Epithelial cell of esophagus (primary cell): ENCODE data around the gene MS4A15.

Experiments
- DNase-seq: peaks from one replicate; pipeline ENCODE4 v3.0.0; 2010; ENCODE audit warnings: low read depth
- H3K4me3 ChIP-seq: 2 replicates; pipeline ENCODE4 v1.5.1; 2011; ENCODE audit warnings: mild to moderate bottlenecking, low read length, control low read depth
- TF ChIP-seq, protein P1 (sequence below): IDR thresholded peaks from 2 replicates; pipeline ENCODE4 v1.5.1; 2011; ENCODE audit warnings: low read depth, mild to moderate bottlenecking, low read length, control low read depth, inconsistent platforms; ENCODE audit not compliant: insufficient read depth; ENCODE audit errors: missing control alignments

MS4A15 gene

GRCh38 chr11:60762851-60763691 is 6.4 kb downstream of the MS4A15 start:
- DNase-seq: peak; percentile 16
- TF ChIP-seq, protein P1, sequence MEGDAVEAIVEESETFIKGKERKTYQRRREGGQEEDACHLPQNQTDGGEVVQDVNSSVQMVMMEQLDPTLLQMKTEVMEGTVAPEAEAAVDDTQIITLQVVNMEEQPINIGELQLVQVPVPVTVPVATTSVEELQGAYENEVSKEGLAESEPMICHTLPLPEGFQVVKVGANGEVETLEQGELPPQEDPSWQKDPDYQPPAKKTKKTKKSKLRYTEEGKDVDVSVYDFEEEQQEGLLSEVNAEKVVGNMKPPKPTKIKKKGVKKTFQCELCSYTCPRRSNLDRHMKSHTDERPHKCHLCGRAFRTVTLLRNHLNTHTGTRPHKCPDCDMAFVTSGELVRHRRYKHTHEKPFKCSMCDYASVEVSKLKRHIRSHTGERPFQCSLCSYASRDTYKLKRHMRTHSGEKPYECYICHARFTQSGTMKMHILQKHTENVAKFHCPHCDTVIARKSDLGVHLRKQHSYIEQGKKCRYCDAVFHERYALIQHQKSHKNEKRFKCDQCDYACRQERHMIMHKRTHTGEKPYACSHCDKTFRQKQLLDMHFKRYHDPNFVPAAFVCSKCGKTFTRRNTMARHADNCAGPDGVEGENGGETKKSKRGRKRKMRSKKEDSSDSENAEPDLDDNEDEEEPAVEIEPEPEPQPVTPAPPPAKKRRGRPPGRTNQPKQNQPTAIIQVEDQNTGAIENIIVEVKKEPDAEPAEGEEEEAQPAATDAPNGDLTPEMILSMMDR: peak; percentile 33
- no peak overlapping the region for H3K4me3 ChIP-seq

GRCh38 chr11:60763692-60764369 is 7.2 kb downstream of the MS4A15 start:
- DNase-seq: no peak
- H3K4me3 ChIP-seq: no peak overlapping the region
- TF ChIP-seq, protein P1: no peak

- DNase-seq: no peak
- no peak overlapping the region for H3K4me3 ChIP-seq
- TF ChIP-seq, protein P1: no peak
Measured at GRCh38 chr11:60764879-60765278, 8.2 kb downstream of the MS4A15 start.

DNA sequence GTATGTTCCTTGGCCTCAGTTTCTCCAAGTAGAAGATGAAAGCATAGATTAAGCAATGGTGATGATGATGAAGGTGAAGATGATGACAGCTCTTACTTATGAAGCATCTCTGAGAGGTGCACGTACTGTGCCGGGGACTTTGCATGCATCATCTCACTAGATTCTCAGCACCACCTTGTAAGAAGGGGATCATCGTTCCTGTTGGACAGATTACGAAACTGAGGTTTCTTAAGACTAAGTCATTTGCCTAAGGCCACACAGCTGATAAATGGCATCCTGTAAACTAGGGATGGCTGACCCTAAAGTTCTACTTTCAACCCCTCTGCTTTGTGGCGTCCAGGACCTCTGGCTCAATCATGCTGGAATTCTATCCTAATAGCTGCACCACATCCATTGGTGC is 8.7 kb downstream of the MS4A15 start:
- peak; percentile 27 for DNase-seq
- TF ChIP-seq, protein P1: no peak

GRCh38 chr11:60766547-60766946 is 9.9 kb downstream of the MS4A15 start:
- H3K4me3 ChIP-seq: no peak overlapping the region
- TF ChIP-seq, protein P1: no peak
- DNase-seq: no peak

More for the DNA sequence above, 8.7 kb downstream of the MS4A15 start:
- no peak overlapping the region for H3K4me3 ChIP-seq

GRCh38 chr11:60767388-60767811 is 10.7 kb downstream of the MS4A15 start:
- TF ChIP-seq, protein P1: no peak
- no peak for DNase-seq
- H3K4me3 ChIP-seq: no peak overlapping the region
